HFF-Myc (cell line): Measurements from ENCODE around the gene ITFG2.

Source experiments
- DNase-seq: peaks from one replicate; pipeline ENCODE4 v3.0.0-alpha.2; 2011; ENCODE audit warnings: low read depth; ENCODE audit errors: extremely low read depth
- H3K4me3 ChIP-seq: replicated peaks from 2 replicates; pipeline ENCODE4 v1.5.1; 2011; ENCODE audit warnings: low read depth, mild to moderate bottlenecking, control low read depth, low read length
- CTCF ChIP-seq: IDR thresholded peaks from 2 replicates; pipeline ENCODE4 v1.5.1; 2012; ENCODE audit warnings: mild to moderate bottlenecking, low read depth, low read length, control low read depth; ENCODE audit errors: missing control alignments

The ITFG2 gene

GRCh38 chr12:2820432-2820831 lies 8.0 kb downstream of the ITFG2 start:
- no peak for TF ChIP-seq CTCF

GRCh38 chr12:2823483-2823882 lies 11.0 kb downstream of the ITFG2 start:
- H3K4me3 ChIP-seq = no peak overlapping the region
- TF ChIP-seq CTCF = no peak
- DNase-seq = no peak

More at GRCh38 chr12:2820432-2820831, 8.0 kb downstream of the ITFG2 start:
- no peak for DNase-seq
- H3K4me3 ChIP-seq = no peak overlapping the region

GRCh38 chr12:2824541-2824940 lies 12.1 kb downstream of the ITFG2 start:
- no peak for TF ChIP-seq CTCF
- no peak for DNase-seq
- no peak overlapping the region for H3K4me3 ChIP-seq

DNA sequence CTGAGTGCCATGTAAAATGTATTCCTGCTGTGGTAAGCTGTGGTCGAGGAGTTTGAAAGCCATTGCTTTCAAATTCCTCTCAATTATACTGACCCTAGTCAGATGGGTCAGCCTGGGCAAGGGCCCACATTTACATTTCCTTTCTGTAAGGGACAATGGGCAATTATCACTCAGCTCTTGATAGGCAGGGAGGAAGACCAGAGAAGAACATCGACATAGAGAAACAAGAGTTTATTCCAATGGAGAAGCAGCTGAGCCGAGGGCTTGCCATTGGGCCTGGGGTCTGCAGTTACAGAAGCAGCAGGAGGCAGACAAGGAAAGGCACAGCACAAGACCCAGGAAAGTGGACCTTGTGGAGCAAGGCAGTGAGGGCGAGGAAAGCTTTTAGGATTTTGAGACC lies 12.7 kb downstream of the ITFG2 start:
- no peak for TF ChIP-seq CTCF
- DNase-seq = no peak
- H3K4me3 ChIP-seq = no peak overlapping the region

GRCh38 chr12:2826036-2826435 lies 13.6 kb downstream of the ITFG2 start:
- no peak for DNase-seq
- no peak for TF ChIP-seq CTCF
- H3K4me3 ChIP-seq = no peak overlapping the region

DNA sequence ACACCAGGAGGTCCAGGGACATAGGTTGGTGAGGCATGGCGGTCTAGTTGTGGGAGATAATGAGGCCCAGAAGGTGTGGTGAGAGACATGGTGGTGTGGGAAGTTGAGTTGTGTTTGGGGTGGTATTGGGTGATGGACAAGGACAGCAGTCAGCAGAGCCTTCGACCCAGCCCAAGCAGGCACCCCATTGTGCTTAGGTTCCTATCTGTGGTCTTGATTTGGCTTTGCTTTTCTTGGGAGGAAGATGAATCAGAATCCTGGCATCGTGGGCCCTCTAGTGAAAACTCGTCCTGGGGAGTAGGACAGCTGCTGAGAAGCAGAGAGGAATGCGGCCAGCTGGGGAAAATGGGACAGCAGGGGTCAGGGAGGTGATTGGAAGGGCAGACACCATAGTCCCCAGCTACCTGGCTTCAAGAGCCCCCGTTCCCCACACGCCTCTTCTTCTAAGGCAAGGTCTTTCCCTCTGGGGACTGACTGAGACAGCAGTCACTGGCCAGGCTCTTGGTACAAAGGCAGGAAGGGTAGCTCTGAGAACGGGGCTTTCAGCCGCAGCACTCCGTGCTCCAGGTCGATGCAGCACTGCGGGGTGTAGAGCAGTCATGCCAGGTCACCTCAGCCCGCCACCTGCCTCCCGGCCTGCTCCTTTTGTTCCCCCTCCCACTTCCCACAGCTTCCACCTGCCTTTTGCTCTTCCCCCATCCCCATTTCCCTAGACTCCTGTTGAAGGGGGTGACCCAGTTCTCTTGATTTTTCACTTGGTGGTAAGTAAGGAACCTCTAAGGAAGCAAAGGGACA lies 14.4 kb downstream of the ITFG2 start:
- no peak for DNase-seq
- H3K4me3 ChIP-seq = no peak overlapping the region
- TF ChIP-seq CTCF = no peak

DNA sequence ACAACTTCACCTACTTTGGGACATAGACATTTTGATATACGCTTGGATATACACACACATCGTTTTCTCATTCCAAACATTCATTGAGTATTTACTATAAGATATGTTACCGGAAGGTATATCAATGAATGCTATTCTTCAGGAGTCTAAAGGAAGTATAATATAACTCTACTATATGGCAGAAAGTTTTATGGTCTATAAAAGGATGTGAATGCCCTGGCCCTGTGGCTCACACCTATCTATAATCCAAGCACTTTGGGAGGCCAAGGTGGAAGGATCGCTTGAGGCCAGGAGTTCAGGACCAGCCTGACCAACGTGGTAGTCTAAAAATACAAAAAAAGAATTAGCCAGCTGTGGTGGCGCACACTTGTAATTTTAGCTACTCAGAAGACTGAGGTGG lies 16.8 kb downstream of the ITFG2 start:
- DNase-seq = no peak
- no peak for TF ChIP-seq CTCF
- H3K4me3 ChIP-seq = no peak overlapping the region
